ENCODE measurements around the gene PDLIM5.

- TF ChIP-seq POLR2A (IDR thresholded peaks at IDR 0.05; ENCODE audit: low read depth, low read length) = no peak
- no peak for TF ChIP-seq POLR2AphosphoS5 (IDR thresholded peaks at IDR 0.05; ENCODE audit: low read depth, low read length)
- no peak for TF ChIP-seq TAF1 (IDR thresholded peaks at IDR 0.05; ENCODE audit: low read depth, low read length)
Measured at GRCh38 chr4:94665500-94666404, 214.0 kb downstream of the PDLIM5 start.

Measured in GM12891 (cell line).